ENCODE data around the gene MYRIP.

- TF ChIP-seq, protein P1, sequence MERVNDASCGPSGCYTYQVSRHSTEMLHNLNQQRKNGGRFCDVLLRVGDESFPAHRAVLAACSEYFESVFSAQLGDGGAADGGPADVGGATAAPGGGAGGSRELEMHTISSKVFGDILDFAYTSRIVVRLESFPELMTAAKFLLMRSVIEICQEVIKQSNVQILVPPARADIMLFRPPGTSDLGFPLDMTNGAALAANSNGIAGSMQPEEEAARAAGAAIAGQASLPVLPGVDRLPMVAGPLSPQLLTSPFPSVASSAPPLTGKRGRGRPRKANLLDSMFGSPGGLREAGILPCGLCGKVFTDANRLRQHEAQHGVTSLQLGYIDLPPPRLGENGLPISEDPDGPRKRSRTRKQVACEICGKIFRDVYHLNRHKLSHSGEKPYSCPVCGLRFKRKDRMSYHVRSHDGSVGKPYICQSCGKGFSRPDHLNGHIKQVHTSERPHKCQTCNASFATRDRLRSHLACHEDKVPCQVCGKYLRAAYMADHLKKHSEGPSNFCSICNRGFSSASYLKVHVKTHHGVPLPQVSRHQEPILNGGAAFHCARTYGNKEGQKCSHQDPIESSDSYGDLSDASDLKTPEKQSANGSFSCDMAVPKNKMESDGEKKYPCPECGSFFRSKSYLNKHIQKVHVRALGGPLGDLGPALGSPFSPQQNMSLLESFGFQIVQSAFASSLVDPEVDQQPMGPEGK (CRISPR knock-in tag; IDR thresholded peaks at IDR 0.05; ENCODE audit: borderline replicate concordance): no peak
- TF ChIP-seq ZNF70 (CRISPR knock-in tag; IDR thresholded peaks at IDR 0.05): no peak
- TF ChIP-seq, protein P2, sequence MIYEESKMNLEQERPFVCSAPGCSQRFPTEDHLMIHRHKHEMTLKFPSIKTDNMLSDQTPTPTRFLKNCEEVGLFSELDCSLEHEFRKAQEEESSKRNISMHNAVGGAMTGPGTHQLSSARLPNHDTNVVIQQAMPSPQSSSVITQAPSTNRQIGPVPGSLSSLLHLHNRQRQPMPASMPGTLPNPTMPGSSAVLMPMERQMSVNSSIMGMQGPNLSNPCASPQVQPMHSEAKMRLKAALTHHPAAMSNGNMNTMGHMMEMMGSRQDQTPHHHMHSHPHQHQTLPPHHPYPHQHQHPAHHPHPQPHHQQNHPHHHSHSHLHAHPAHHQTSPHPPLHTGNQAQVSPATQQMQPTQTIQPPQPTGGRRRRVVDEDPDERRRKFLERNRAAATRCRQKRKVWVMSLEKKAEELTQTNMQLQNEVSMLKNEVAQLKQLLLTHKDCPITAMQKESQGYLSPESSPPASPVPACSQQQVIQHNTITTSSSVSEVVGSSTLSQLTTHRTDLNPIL (CRISPR knock-in tag; IDR thresholded peaks at IDR 0.05; ENCODE audit: low read depth): no peak
- TF ChIP-seq OSR1 (CRISPR knock-in tag; IDR thresholded peaks at IDR 0.05): no peak
Measured at GRCh38 chr3:40208251-40208650, 398.8 kb downstream of the MYRIP start.
